Measurements from ENCODE around the gene RIN1.

The RIN1 gene

GRCh38 chr11:66289548-66290329, 46.5 kb downstream of the RIN1 start:
- no peak for TF ChIP-seq POLR2AphosphoS5 (IDR thresholded peaks at IDR 0.05; ENCODE audit: low read depth, low read length)
- peak; percentile 100 for TF ChIP-seq SIN3A (IDR thresholded peaks at IDR 0.05; ENCODE audit: borderline replicate concordance, insufficient read depth, low read length)
- peak; percentile 96 for TF ChIP-seq REST (IDR thresholded peaks at IDR 0.05; ENCODE audit: insufficient read depth in 1 of 2, low read depth in 2 of 2, low read length in 2 of 2)
- TF ChIP-seq FOXP2 (optimal IDR thresholded peaks at IDR 0.05; ENCODE audit: borderline replicate concordance, extremely low read depth, extremely low read length, insufficient read depth): no peak
- no peak for TF ChIP-seq TAF1 (IDR thresholded peaks at IDR 0.05; ENCODE audit: borderline replicate concordance, insufficient read depth, low read length)

GRCh38 chr11:66288671-66289547, 47.3 kb downstream of the RIN1 start, which contains the start of gene YIF1A:
Gene YIF1A (minus strand): TSS chr11:66289143. CDS start chr11:66288985, 158 bp downstream.
- TF ChIP-seq REST (IDR thresholded peaks at IDR 0.05; ENCODE audit: insufficient read depth in 1 of 2, low read depth in 2 of 2, low read length in 2 of 2): no peak
- TF ChIP-seq POLR2AphosphoS5 (IDR thresholded peaks at IDR 0.05; ENCODE audit: low read depth, low read length): peak; percentile 88
- peak; percentile 74; the same call in 1 of the 2 replicates for TF ChIP-seq TAF1 (IDR thresholded peaks at IDR 0.05; ENCODE audit: borderline replicate concordance, insufficient read depth, low read length)
- no peak; the same call in 1 of the 2 replicates for TF ChIP-seq SIN3A (IDR thresholded peaks at IDR 0.05; ENCODE audit: borderline replicate concordance, insufficient read depth, low read length)

GRCh38 chr11:66287889-66288670, 48.2 kb downstream of the RIN1 start:
- TF ChIP-seq SIN3A (IDR thresholded peaks at IDR 0.05; ENCODE audit: borderline replicate concordance, insufficient read depth, low read length) (no peak), POLR2AphosphoS5 (IDR thresholded peaks at IDR 0.05; ENCODE audit: low read depth, low read length) (no peak), REST (IDR thresholded peaks at IDR 0.05; ENCODE audit: insufficient read depth in 1 of 2, low read depth in 2 of 2, low read length in 2 of 2) (no peak), TAF1 (IDR thresholded peaks at IDR 0.05; ENCODE audit: borderline replicate concordance, insufficient read depth, low read length) (no peak), FOXP2 (optimal IDR thresholded peaks at IDR 0.05; ENCODE audit: borderline replicate concordance, extremely low read depth, extremely low read length, insufficient read depth) (no peak)

- TF ChIP-seq TAF1 (IDR thresholded peaks at IDR 0.05; ENCODE audit: borderline replicate concordance, insufficient read depth, low read length): no peak
- TF ChIP-seq SIN3A (IDR thresholded peaks at IDR 0.05; ENCODE audit: borderline replicate concordance, insufficient read depth, low read length): no peak
- no peak for TF ChIP-seq POLR2AphosphoS5 (IDR thresholded peaks at IDR 0.05; ENCODE audit: low read depth, low read length)
- no peak for TF ChIP-seq REST (IDR thresholded peaks at IDR 0.05; ENCODE audit: insufficient read depth in 1 of 2, low read depth in 2 of 2, low read length in 2 of 2)
- TF ChIP-seq FOXP2 (optimal IDR thresholded peaks at IDR 0.05; ENCODE audit: borderline replicate concordance, extremely low read depth, extremely low read length, insufficient read depth): no peak
Measured at GRCh38 chr11:66287211-66287888, 48.9 kb downstream of the RIN1 start.
